ENCODE data around the gene SLC2A10.

GRCh38 chr20:46665602-46666001, 43.8 kb upstream of the SLC2A10 start:
- TF ChIP-seq CTCF (optimal IDR thresholded peaks at IDR 0.05 in 1 of 3, IDR thresholded peaks at IDR 0.05 in 1 of 3, conservative IDR thresholded peaks at IDR 0.05 in 1 of 3; ENCODE audit: extremely low read depth in 1 of 3, insufficient read depth in 2 of 3, low read length in 3 of 3) (no peak), EZH2 (IDR thresholded peaks at IDR 0.05; ENCODE audit: low read length) (no peak)

Measured in keratinocyte (primary cell).